GM12878 (cell line): Measurements from ENCODE around the gene MITF.

ENCODE experiments used
- DPF2 ChIP-seq: fragments of 450-650 bp; IDR thresholded peaks from 2 replicates; pipeline ENCODE4 v1.6.1; 2017; ENCODE audit warnings: mild to moderate bottlenecking
- PAX5 ChIP-seq: IDR thresholded peaks from 2 replicates; pipeline ENCODE4 v1.6.1; 2011; ENCODE audit warnings: low read depth, low read length, borderline replicate concordance
- POLR2A ChIP-seq: IDR thresholded peaks from 2 replicates; pipeline ENCODE4 v1.6.1; 2011; ENCODE audit warnings: low read depth, mild to moderate bottlenecking, low read length
- SIN3A ChIP-seq: IDR thresholded peaks from 2 replicates; pipeline ENCODE4 v1.6.1; 2012; ENCODE audit warnings: low read depth, low read length, improper control_type of control experiment
- SREBF2 ChIP-seq: IDR thresholded peaks from 2 replicates; pipeline ENCODE4 v1.6.1; 2012; ENCODE audit warnings: mild to moderate bottlenecking, low read length
- ZNF384 ChIP-seq: IDR thresholded peaks from 2 replicates; pipeline ENCODE4 v1.6.1; 2012; ENCODE audit warnings: low read depth, mild to moderate bottlenecking, low read length, improper control_type of control experiment, borderline replicate concordance
- ZZZ3 ChIP-seq: IDR thresholded peaks from 2 replicates; pipeline ENCODE4 v1.6.1; 2011; ENCODE audit warnings: low read depth; ENCODE audit not compliant: control insufficient read depth, insufficient read length
- TF ChIP-seq, protein P1 (sequence below): fragments of 450-650 bp; IDR thresholded peaks from 2 replicates; pipeline ENCODE4 v1.6.1; 2017; ENCODE audit warnings: mild to moderate bottlenecking, low read depth, inconsistent platforms; ENCODE audit not compliant: poor library complexity, severe bottlenecking
- TF ChIP-seq, protein P2 (sequence below), 3 experiments: IDR thresholded peaks in 2 of 3; conservative IDR thresholded peaks in 1 of 3; 2 replicates each; pipeline ENCODE4 v1.5.1; 2011; ENCODE audit warnings: low read depth in 3 of 3, low read length in 3 of 3, mild to moderate bottlenecking in 3 of 3, control low read depth in 2 of 3, moderate library complexity in 2 of 3, inconsistent platforms in 1 of 3, mixed read lengths in 1 of 3; ENCODE audit not compliant: control insufficient read depth in 2 of 3, insufficient read depth in 1 of 3; ENCODE audit errors: extremely low read depth in 1 of 3
- TF ChIP-seq, protein P3 (sequence below): fragments of 450-650 bp; IDR thresholded peaks from 2 replicates; pipeline ENCODE4 v1.6.1; 2017; ENCODE audit warnings: low read depth, mild to moderate bottlenecking, moderate library complexity
- TF ChIP-seq, protein P4 (sequence below): IDR thresholded peaks from 2 replicates; pipeline ENCODE4 v1.6.1; 2011; ENCODE audit warnings: borderline replicate concordance, low read depth, mild to moderate bottlenecking, moderate library complexity, mixed read lengths, low read length; ENCODE audit not compliant: insufficient read depth; ENCODE audit errors: extremely low read length
- TF ChIP-seq, protein P5 (sequence below): fragments of 450-650 bp; formaldehyde crosslinking; IDR thresholded peaks from 2 replicates; pipeline ENCODE4 v1.5.0; 2022; ENCODE audit warnings: mild to moderate bottlenecking, missing genetic modification characterization

DNA sequence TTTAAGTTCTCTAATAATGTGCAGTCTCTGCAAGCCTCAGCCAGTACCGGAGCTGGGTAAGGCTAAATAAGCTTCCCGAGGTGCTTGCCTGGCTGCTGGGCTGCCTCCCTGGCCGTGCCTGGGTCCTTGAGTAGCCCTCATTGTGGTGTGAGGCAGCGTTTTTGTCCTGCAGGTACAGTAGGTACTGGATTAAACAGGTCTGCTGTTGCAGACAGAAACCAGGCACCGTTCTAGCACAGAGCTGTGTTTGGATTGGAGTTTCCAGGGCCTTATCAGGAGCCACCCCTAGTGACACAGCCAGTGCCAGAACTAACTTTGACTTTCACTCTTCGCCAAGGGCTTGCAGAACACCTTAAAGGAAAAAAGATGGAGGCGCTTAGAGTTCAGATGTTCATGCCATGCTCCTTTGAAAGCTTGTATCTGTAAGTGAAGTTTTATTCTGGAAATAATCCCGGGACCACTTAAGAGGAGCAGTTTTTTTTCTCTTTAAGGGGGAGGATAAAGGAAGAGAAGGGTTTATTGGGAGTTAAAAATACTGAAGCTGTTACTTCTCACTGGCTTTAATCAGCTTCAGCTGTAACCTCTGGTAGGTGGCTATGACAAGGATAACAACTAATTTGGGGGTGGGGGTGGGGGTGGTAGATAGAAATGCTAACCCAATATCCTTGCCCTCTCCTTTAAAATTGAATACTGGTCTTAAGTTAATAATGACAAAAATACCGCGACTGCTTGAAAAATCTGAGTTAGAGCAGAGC, 126.8 kb downstream of the MITF start:
- no peak for TF ChIP-seq ZNF384
- TF ChIP-seq, protein P1, sequence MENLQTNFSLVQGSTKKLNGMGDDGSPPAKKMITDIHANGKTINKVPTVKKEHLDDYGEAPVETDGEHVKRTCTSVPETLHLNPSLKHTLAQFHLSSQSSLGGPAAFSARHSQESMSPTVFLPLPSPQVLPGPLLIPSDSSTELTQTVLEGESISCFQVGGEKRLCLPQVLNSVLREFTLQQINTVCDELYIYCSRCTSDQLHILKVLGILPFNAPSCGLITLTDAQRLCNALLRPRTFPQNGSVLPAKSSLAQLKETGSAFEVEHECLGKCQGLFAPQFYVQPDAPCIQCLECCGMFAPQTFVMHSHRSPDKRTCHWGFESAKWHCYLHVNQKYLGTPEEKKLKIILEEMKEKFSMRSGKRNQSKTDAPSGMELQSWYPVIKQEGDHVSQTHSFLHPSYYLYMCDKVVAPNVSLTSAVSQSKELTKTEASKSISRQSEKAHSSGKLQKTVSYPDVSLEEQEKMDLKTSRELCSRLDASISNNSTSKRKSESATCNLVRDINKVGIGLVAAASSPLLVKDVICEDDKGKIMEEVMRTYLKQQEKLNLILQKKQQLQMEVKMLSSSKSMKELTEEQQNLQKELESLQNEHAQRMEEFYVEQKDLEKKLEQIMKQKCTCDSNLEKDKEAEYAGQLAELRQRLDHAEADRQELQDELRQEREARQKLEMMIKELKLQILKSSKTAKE: no peak
- no peak for TF ChIP-seq SREBF2
- TF ChIP-seq, protein P2, sequence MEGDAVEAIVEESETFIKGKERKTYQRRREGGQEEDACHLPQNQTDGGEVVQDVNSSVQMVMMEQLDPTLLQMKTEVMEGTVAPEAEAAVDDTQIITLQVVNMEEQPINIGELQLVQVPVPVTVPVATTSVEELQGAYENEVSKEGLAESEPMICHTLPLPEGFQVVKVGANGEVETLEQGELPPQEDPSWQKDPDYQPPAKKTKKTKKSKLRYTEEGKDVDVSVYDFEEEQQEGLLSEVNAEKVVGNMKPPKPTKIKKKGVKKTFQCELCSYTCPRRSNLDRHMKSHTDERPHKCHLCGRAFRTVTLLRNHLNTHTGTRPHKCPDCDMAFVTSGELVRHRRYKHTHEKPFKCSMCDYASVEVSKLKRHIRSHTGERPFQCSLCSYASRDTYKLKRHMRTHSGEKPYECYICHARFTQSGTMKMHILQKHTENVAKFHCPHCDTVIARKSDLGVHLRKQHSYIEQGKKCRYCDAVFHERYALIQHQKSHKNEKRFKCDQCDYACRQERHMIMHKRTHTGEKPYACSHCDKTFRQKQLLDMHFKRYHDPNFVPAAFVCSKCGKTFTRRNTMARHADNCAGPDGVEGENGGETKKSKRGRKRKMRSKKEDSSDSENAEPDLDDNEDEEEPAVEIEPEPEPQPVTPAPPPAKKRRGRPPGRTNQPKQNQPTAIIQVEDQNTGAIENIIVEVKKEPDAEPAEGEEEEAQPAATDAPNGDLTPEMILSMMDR (IDR thresholded peaks at IDR 0.05 in 2 of 3, conservative IDR thresholded peaks at IDR 0.05 in 1 of 3; ENCODE audit: control insufficient read depth in 2 of 3, extremely low read depth in 1 of 3, insufficient read depth in 1 of 3, low read depth in 3 of 3, low read length in 3 of 3): no peak
- TF ChIP-seq, protein P3, sequence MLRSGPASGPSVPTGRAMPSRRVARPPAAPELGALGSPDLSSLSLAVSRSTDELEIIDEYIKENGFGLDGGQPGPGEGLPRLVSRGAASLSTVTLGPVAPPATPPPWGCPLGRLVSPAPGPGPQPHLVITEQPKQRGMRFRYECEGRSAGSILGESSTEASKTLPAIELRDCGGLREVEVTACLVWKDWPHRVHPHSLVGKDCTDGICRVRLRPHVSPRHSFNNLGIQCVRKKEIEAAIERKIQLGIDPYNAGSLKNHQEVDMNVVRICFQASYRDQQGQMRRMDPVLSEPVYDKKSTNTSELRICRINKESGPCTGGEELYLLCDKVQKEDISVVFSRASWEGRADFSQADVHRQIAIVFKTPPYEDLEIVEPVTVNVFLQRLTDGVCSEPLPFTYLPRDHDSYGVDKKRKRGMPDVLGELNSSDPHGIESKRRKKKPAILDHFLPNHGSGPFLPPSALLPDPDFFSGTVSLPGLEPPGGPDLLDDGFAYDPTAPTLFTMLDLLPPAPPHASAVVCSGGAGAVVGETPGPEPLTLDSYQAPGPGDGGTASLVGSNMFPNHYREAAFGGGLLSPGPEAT: no peak
- TF ChIP-seq, protein P4, sequence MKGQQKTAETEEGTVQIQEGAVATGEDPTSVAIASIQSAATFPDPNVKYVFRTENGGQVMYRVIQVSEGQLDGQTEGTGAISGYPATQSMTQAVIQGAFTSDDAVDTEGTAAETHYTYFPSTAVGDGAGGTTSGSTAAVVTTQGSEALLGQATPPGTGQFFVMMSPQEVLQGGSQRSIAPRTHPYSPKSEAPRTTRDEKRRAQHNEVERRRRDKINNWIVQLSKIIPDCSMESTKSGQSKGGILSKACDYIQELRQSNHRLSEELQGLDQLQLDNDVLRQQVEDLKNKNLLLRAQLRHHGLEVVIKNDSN: no peak
- TF ChIP-seq, protein P5, sequence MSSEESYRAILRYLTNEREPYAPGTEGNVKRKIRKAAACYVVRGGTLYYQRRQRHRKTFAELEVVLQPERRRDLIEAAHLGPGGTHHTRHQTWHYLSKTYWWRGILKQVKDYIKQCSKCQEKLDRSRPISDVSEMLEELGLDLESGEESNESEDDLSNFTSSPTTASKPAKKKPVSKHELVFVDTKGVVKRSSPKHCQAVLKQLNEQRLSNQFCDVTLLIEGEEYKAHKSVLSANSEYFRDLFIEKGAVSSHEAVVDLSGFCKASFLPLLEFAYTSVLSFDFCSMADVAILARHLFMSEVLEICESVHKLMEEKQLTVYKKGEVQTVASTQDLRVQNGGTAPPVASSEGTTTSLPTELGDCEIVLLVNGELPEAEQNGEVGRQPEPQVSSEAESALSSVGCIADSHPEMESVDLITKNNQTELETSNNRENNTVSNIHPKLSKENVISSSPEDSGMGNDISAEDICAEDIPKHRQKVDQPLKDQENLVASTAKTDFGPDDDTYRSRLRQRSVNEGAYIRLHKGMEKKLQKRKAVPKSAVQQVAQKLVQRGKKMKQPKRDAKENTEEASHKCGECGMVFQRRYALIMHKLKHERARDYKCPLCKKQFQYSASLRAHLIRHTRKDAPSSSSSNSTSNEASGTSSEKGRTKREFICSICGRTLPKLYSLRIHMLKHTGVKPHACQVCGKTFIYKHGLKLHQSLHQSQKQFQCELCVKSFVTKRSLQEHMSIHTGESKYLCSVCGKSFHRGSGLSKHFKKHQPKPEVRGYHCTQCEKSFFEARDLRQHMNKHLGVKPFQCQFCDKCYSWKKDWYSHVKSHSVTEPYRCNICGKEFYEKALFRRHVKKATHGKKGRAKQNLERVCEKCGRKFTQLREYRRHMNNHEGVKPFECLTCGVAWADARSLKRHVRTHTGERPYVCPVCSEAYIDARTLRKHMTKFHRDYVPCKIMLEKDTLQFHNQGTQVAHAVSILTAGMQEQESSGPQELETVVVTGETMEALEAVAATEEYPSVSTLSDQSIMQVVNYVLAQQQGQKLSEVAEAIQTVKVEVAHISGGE (CRISPR knock-in tag): no peak
- TF ChIP-seq PAX5: no peak
- no peak for TF ChIP-seq ZZZ3
- no peak for TF ChIP-seq SIN3A
- TF ChIP-seq POLR2A: no peak
- no peak for TF ChIP-seq DPF2
